Ascending aorta (tissue), 2 donors: ENCODE results near the gene POC1A. TPM values are rescaled to one million over a fixed set of nuclear protein-coding genes. Genes with fewer than 3 reads are reported as not detected.

Source experiments
- DNase-seq, 2 donors: peaks; one replicate each; pipeline ENCODE4 v3.0.0-alpha.2; 2019; ENCODE audit warnings: low spot score in 2 of 2
- H3K27ac ChIP-seq, 2 donors: fragments of 200-600 bp; sonication (generic); one replicate each; pipeline ENCODE4 v1.5.1; 2016 to 2017; ENCODE audit warnings: mild to moderate bottlenecking in 1 of 2
- H3K27me3 ChIP-seq: fragments of 200-600 bp; sonication (generic); one replicate; pipeline ENCODE4 v1.5.1; 2017
- H3K36me3 ChIP-seq, 2 donors: fragments of 200-600 bp; sonication (generic); one replicate each; pipeline ENCODE4 v1.5.1; 2016
- H3K4me1 ChIP-seq, 2 donors: fragments of 200-600 bp; sonication (generic); one replicate each; pipeline ENCODE4 v1.5.1; 2016 to 2017; ENCODE audit warnings: mild to moderate bottlenecking in 1 of 2
- H3K4me3 ChIP-seq, 2 donors: fragments of 200-600 bp; sonication (generic); one replicate each; pipeline ENCODE4 v1.5.1; 2016 to 2017; ENCODE audit warnings: mild to moderate bottlenecking in 1 of 2
- H3K9me3 ChIP-seq, 2 donors: fragments of 200-600 bp; sonication (generic); one replicate each; pipeline ENCODE4 v1.5.1; 2016
- intact Hi-C: fragments of 100-400 bp; cut with DNase I; formaldehyde crosslinking; loops from one replicate; pipeline ENCODE4 v1.15.1; 2023
- total RNA-seq: library from RNA; depleted of rRNA; stranded (reverse); fragments of >200 nt; gene quantifications from one replicate; pipeline ENCODE4 v1.1.0, GENCODE V29; 2016
- TF ChIP-seq, protein P1 (sequence below), 3 experiments: fragments of 200-600 bp in 2 of 3; fragments of 450-650 bp in 1 of 3; sonication (generic) in 2 of 3; IDR thresholded peaks; one replicate each; pipeline ENCODE4 v1.5.1; 2016 to 2019; ENCODE audit warnings: antibody characterized with exemption in 3 of 3, mild to moderate bottlenecking in 1 of 3, moderate library complexity in 1 of 3

Gene POC1A
- total RNA-seq, 1 donor from 2014 or later = not detected

DNA sequence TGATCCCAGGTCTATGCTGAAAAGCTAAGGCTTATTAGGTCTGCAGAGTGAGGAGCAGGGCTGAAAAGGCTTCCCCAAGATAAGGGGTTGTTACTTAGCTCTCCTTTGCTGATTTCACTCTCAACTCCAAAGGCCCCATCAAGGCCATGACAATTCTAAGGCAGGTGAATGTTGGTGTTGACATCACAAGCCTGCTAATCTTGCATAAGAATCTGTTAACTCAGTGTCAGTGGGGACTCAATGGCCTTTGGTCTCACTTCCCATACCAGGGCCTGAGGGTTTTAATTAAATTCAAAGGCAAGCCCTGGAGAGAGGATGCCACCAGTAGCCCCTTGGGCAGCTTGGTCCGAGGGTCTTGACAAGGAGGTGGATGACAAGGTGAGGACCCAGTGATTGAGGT, 34.3 kb upstream of the POC1A start:
- no peaks in the 10 kb centered on the region for H3K36me3 ChIP-seq
- DNase-seq = no peak
- TF ChIP-seq, protein P1, sequence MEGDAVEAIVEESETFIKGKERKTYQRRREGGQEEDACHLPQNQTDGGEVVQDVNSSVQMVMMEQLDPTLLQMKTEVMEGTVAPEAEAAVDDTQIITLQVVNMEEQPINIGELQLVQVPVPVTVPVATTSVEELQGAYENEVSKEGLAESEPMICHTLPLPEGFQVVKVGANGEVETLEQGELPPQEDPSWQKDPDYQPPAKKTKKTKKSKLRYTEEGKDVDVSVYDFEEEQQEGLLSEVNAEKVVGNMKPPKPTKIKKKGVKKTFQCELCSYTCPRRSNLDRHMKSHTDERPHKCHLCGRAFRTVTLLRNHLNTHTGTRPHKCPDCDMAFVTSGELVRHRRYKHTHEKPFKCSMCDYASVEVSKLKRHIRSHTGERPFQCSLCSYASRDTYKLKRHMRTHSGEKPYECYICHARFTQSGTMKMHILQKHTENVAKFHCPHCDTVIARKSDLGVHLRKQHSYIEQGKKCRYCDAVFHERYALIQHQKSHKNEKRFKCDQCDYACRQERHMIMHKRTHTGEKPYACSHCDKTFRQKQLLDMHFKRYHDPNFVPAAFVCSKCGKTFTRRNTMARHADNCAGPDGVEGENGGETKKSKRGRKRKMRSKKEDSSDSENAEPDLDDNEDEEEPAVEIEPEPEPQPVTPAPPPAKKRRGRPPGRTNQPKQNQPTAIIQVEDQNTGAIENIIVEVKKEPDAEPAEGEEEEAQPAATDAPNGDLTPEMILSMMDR (IDR thresholded peaks at IDR 0.05) = no peak
- intact Hi-C loops = no loop called here
- H3K27ac ChIP-seq = no peak overlapping the region
- no peaks in the 10 kb centered on the region for H3K27me3 ChIP-seq
- peaks cover 8 to 11% of the 10 kb centered on the region in 2 donors for H3K4me1 ChIP-seq
- no peak overlapping the region for H3K4me3 ChIP-seq
- H3K9me3 ChIP-seq = no peaks in the 10 kb centered on the region

DNA sequence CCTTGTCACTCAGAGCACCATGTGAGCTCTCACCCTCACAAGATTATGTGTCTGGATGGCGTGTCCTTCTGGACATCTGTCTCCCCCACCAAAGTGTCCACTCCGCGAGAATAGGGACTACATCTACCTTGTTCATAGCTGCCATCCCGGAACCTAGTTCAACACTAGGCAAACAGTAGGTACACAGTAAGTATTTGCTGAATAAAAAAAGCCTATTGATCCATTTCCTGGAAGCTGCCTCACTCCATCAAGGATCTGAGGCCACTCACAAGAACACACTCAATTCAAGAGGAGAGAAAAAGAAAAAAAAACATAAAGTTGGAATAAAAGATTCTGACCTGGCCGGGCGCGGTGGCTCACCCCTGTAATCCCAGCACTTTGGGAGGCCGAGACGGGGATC, 32.5 kb upstream of the POC1A start:
- no peak for DNase-seq
- H3K4me1 ChIP-seq = peaks cover 8 to 11% of the 10 kb centered on the region in 2 donors
- TF ChIP-seq, protein P1 (IDR thresholded peaks at IDR 0.05) = no peak
- no peaks in the 10 kb centered on the region for H3K36me3 ChIP-seq
- H3K4me3 ChIP-seq = no peak overlapping the region
- H3K27me3 ChIP-seq = no peaks in the 10 kb centered on the region
- no peak overlapping the region for H3K27ac ChIP-seq
- H3K9me3 ChIP-seq = no peaks in the 10 kb centered on the region
- intact Hi-C loops = no loop called here

DNA sequence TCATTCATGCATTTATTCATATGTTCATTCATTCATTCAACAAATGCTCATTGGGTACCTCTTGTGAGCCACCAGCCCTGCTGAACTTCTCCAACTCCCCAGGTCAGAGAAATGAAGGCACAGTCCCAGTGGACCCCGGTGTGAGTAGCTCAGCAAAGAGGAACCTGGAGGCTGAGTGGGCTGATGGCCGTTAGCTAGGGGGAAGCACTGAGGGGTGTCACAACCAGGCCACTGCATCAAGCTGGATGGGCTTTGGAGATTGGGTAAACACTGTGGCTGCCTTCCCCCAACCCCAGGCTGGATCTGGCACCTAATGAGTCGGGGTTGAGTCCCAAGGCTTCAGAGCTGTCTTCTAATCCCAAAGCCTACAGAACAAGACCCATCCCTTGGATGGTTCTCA, 31.6 kb upstream of the POC1A start:
- peaks cover 7 to 11% of the 10 kb centered on the region in 2 donors for H3K4me1 ChIP-seq
- no peak for DNase-seq
- no peak overlapping the region for H3K4me3 ChIP-seq
- intact Hi-C loops = no loop called here
- no peaks in the 10 kb centered on the region for H3K27me3 ChIP-seq
- no peak overlapping the region for H3K27ac ChIP-seq
- H3K9me3 ChIP-seq = no peaks in the 10 kb centered on the region
- no peaks in the 10 kb centered on the region for H3K36me3 ChIP-seq
- TF ChIP-seq, protein P1 (IDR thresholded peaks at IDR 0.05) = no peak

DNA sequence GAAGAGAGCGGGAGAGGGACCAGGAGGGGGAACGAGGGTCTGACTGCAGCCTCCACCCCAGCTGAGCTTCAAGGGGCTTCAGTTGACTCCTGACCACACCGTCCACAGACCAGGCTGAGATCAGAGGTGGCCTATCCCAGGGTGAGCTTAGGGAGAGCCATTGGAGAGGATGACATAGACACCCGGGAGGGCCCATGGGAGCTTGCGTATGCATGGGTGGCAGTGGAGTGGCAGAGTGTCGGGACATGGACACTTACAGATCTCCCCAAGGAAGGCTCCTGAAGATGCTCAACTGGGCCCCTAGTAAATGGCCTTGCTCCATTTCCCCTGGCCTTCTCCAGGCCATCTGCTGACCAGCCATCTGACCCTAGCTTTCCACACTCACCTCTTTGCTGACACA, 31.1 kb upstream of the POC1A start:
- no peak overlapping the region for H3K4me3 ChIP-seq
- intact Hi-C loops = no loop called here
- H3K9me3 ChIP-seq = no peaks in the 10 kb centered on the region
- H3K4me1 ChIP-seq = peaks cover 3 to 6% of the 10 kb centered on the region in 2 donors
- no peaks in the 10 kb centered on the region for H3K36me3 ChIP-seq
- TF ChIP-seq, protein P1 (IDR thresholded peaks at IDR 0.05) = no peak
- DNase-seq = no peak
- no peaks in the 10 kb centered on the region for H3K27me3 ChIP-seq
- no peak overlapping the region for H3K27ac ChIP-seq

DNA sequence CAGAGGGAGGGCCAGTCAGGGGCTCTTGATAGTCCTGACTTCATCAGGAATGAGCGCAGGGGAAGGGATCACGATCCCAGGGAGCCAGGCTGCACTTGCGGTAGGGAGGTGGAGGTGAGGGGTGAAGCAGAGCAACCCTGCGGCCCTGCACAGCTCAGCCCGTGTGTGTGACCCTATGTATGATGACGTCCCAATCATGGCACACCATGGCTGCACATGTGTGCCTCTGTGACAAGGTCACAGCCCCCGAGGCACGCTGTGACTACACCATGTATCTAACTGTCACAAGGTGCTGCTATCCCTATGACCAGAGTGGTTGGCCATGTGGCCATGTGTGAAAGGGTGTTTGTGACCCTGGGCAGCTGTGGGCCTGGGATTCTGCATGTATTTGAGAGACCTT, 30.5 kb upstream of the POC1A start:
- no peak overlapping the region for H3K27ac ChIP-seq
- no peaks in the 10 kb centered on the region for H3K27me3 ChIP-seq
- H3K36me3 ChIP-seq = no peaks in the 10 kb centered on the region
- intact Hi-C loops = no loop called here
- TF ChIP-seq, protein P1 (IDR thresholded peaks at IDR 0.05) = no peak
- H3K9me3 ChIP-seq = no peaks in the 10 kb centered on the region
- no peak overlapping the region for H3K4me3 ChIP-seq
- H3K4me1 ChIP-seq = no peaks in the 10 kb centered on the region
- DNase-seq = no peak

DNA sequence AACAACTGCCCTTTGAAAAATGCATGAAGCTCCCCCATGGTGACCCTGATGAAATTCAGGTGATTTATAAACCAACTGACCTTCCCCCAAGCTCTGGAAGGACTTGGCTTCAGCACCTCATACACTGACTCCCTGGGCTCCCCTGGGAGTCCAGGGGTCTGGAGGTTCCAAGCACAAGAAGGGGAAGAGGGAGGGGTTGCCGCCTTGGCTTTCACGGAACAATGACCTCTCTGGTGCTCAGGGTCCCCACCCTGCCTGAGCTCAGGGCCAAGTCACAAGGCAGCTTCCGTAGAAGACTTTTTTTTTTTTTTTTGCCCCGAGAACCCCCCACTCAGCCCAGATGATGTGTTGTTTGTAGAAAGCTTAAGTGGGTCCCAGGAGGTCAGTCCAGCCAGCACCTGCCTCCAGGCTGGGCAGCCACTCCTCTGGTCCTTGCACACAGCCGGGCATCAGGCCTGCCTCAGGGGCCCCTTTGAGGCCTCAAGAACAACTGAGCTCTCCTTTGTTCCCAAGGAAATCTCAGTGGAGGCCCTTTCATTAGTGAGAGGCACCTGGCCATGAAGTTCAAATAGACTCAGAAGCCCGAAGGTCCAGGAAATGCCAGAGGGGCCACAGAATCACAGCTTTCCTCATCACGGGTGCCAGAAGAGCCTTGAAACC, 29.7 kb upstream of the POC1A start:
- Histone ChIP-seq H3K4me1 (no peaks in the 10 kb centered on the region), H3K27ac (no peak overlapping the region), H3K27me3 (no peaks in the 10 kb centered on the region), H3K9me3 (no peaks in the 10 kb centered on the region), H3K36me3 (no peaks in the 10 kb centered on the region), H3K4me3 (no peak overlapping the region)
- intact Hi-C loops = no loop called here
- DNase-seq = no peak
- TF ChIP-seq, protein P1 (IDR thresholded peaks at IDR 0.05) = no peak
